Coronary artery (tissue), 2 donors: ENCODE results near the gene ADARB2.

Experiments used
- DNase-seq: peaks from one replicate; pipeline ENCODE4 v3.0.0-alpha.2; 2017; ENCODE audit warnings: low spot score
- H3K27ac ChIP-seq, 2 donors: fragments of 200-600 bp; sonication (generic); one replicate each; pipeline ENCODE4 v1.5.1; 2016 to 2019
- H3K4me3 ChIP-seq: fragments of 200-600 bp; sonication (generic); 2 replicates; pipeline ENCODE4 v1.5.1; 2016; ENCODE audit warnings: mild to moderate bottlenecking, moderate library complexity
- CTCF ChIP-seq: fragments of 200-600 bp; sonication (generic); IDR thresholded peaks from one replicate; pipeline ENCODE4 v1.5.1; 2019; ENCODE audit warnings: antibody characterized with exemption

Gene ADARB2

GRCh38 chr10:1210667-1211066 is 526.7 kb downstream of the ADARB2 start:
- no peak for DNase-seq
- H3K4me3 ChIP-seq, result no peak overlapping the region
- TF ChIP-seq CTCF, result no peak
- no peak overlapping the region for H3K27ac ChIP-seq

DNA sequence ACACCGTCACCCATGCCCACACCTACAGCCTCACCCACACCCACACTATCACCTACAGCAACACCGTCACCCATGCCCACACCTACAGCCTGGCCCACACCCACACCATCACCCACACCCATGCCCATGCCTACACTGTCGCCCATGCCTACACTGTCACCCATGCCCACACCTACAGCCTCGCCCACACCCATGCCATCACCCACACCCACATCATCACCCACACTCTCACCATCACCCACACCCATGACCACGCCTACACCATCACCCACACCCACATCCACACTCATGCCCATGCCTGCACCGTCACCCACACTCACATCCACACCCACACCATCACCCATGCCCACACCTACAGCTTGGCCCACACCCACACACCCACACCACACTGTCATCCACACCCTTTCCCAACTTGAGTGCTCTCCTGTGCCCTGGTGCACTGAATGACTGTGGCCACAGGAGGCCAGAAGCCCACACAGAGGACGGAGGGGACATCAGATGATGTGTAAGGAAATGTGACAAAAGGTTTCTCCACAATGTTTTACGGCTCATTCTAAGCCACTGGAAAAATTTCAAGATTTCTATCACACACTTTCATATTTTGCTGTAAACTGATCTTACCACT is 527.9 kb downstream of the ADARB2 start:
- H3K4me3 ChIP-seq, result no peak overlapping the region
- DNase-seq, result no peak
- H3K27ac ChIP-seq, result no peak overlapping the region
- no peak for TF ChIP-seq CTCF

DNA sequence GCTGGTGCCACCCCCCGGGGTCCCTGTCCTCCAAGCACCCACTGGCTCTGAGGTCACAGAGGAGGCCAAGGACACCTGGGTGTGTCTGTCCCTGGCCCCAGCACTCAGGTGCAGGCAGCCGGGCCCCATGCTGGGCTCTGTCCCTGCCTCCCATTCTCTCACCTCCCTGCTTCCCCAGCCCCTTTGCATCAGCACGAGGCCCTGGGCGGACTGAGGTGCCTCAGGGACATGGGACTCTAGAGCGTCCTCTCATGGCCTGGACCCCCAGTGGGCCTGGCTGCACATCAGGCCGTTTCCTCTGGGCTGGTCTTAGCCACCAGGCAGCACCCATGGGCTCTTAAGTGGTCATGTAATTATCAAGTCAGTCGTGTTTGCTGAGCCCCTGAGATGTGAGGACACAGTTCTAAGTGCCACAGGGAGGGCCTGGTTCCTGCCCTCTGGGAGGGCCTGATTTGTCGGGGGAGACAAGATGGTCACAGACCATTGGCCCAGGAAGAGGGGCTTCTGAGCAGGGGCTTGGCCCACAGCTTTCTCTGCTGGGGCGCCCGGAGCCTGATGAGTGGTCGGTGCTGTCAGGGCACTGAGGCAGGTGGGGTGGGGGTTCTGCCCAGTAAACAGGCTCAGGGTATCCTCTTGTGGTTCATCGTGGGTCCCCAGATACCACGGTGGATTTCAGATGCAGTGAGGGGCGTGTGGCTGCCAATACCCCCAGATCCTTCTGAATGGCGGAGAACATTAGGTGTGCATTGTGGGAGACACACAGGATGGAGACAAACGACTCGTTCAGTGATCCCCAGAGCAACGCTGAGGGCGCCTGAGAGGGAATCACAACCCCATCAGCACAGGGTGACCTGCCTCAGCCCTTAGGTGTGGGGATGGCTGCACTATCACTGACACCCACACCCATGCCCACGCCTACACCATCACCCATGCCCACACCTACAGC is 528.7 kb downstream of the ADARB2 start:
- TF ChIP-seq CTCF, result no peak
- no peak for DNase-seq
- Histone ChIP-seq H3K4me3 (no peak overlapping the region), H3K27ac (no peak overlapping the region)

- Histone ChIP-seq H3K4me3 (no peak overlapping the region), H3K27ac (no peak overlapping the region)
- DNase-seq, result no peak
- TF ChIP-seq CTCF, result no peak
Measured at GRCh38 chr10:1206601-1207000, 530.7 kb downstream of the ADARB2 start.

GRCh38 chr10:1206101-1206500 is 531.2 kb downstream of the ADARB2 start:
- no peak for DNase-seq
- Histone ChIP-seq H3K27ac (no peak overlapping the region), H3K4me3 (no peak overlapping the region)
- no peak for TF ChIP-seq CTCF

DNA sequence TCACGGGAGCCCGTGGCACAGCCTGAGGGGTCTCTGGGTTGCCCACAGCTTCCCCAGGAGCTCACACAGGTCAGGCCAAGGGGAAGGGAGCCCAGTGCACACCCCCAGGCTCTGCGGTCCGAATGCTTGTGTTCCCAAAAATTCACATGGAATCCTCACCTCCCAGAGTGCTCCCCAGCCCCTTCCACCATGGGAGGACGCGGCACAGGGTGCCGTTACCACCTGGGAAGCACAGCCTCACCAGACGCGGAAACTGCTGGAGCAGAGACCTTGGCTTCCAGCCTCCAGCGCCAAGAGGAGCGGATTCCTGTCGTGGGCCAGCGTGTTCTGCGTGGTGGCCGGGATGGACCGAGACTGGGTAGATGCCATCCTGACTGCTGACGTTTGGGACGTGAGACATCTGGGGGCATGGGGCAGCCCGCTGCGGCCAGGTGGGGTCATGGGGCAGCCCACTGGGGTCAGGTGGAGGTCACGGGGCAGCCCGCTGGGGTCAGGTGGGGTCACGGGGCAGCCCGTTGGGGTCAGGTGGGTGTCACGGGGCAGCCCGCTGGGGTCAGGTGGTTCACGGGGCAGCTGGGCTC is 531.8 kb downstream of the ADARB2 start:
- no peak for TF ChIP-seq CTCF
- Histone ChIP-seq H3K4me3 (no peak overlapping the region), H3K27ac (no peak overlapping the region)
- no peak for DNase-seq
